A549 (cell line): ENCODE results near the gene ITPRIPL2. TPM values are rescaled to one million over a fixed set of nuclear protein-coding genes. Genes with fewer than 3 reads are reported as not detected.

Source experiments
- ATAC-seq, 2 experiments: fragments of 200-7000 bp in 1 of 2; fragments of >200 bp in 1 of 2; cut with Nextera tagmentation in 1 of 2; cut with Tn5 transposase in 1 of 2; 3 replicates each; pipeline versions ENCODE4 v1.8.0 to v1.9.1; 2018 to 2020; ENCODE audit warnings: mild to moderate bottlenecking in 1 of 2, moderate library complexity in 1 of 2
- CTCF ChIA-PET: fragments of 300-600 bp; sonication (Branson Sonifier 250); formaldehyde crosslinking; extraction: SDS; loops from one replicate; lab custom pipeline; 2021; ENCODE audit warnings: antibody characterized with exemption, inconsistent platforms; lab: Yijun Ruan, JAX
- POLR2A ChIA-PET: fragments of 350-600 bp; formaldehyde crosslinking; extraction: SDS; loops from one replicate; lab custom pipeline; 2021; ENCODE audit warnings: antibody characterized with exemption, inconsistent platforms; lab: Yijun Ruan, JAX
- DNase-seq, 2 experiments: peaks; one replicate each; pipeline versions ENCODE4 v3.0.0 to v3.0.0-alpha.2; 2011 to 2016; ENCODE audit warnings: low read depth in 1 of 2, low spot score in 1 of 2
- FAIRE-seq: peaks from 2 replicates; lab custom pipeline; 2011; peaks lifted over from hg19 to GRCh38; lab: Jason Lieb, UNC
- H3K27ac ChIP-seq, 2 experiments: fragments of >200 bp; sonication (Bioruptor Twin); formaldehyde crosslinking; 3 replicates each; pipeline ENCODE4 v1.5.1; 2016 to 2017
- H3K4me1 ChIP-seq: fragments of >200 bp; sonication (Bioruptor Twin); formaldehyde crosslinking; 3 replicates; pipeline ENCODE4 v1.6.1; 2016
- H3K4me2 ChIP-seq: fragments of >200 bp; sonication (Bioruptor Twin); formaldehyde crosslinking; 3 replicates; pipeline ENCODE4 v1.6.1; 2016
- H3K4me3 ChIP-seq: fragments of >200 bp; sonication (Bioruptor Twin); formaldehyde crosslinking; 3 replicates; pipeline ENCODE4 v1.5.1; 2016
- H3K9me3 ChIP-seq: fragments of >200 bp; sonication (Bioruptor Twin); formaldehyde crosslinking; 3 replicates; pipeline ENCODE4 v1.6.1; 2016
- BHLHE40 ChIP-seq: IDR thresholded peaks from 2 replicates; pipeline ENCODE4 v1.6.1; 2012; ENCODE audit warnings: low read depth, low read length, inconsistent platforms
- CBX2 ChIP-seq: fragments of 200-600 bp; sonication (generic); IDR thresholded peaks from 2 replicates; pipeline ENCODE4 v1.6.1; 2016; ENCODE audit warnings: low read depth, mild to moderate bottlenecking, borderline replicate concordance
- CEBPB ChIP-seq, 2 experiments: fragments of >200 bp in 1 of 2; sonication (Bioruptor Twin) in 1 of 2; formaldehyde crosslinking in 1 of 2; IDR thresholded peaks; 2 replicates each; pipeline ENCODE4 v1.6.1; 2012 to 2016
- CHD4 ChIP-seq: fragments of 200-600 bp; sonication (generic); IDR thresholded peaks from 2 replicates; pipeline ENCODE4 v1.6.1; 2016; ENCODE audit warnings: antibody characterized with exemption, mild to moderate bottlenecking, borderline replicate concordance
- FOSB ChIP-seq: fragments of 250-450 bp; sonication (Bioruptor Pico); IDR thresholded peaks from 2 replicates; pipeline ENCODE4 v1.5.0; 2020; ENCODE audit warnings: mild to moderate bottlenecking, moderate library complexity
- FOSL2 ChIP-seq, 2 experiments: fragments of 450-650 bp in 1 of 2; fragments of >200 bp in 1 of 2; sonication (Bioruptor Twin) in 1 of 2; formaldehyde crosslinking; IDR thresholded peaks; 2 replicates each; pipeline versions ENCODE4 v1.5.0 to v1.6.1; 2016 to 2020; ENCODE audit warnings: mild to moderate bottlenecking in 1 of 2, moderate library complexity in 1 of 2
- FOXS1 ChIP-seq: fragments of 250-450 bp; sonication (Bioruptor Pico); IDR thresholded peaks from 2 replicates; pipeline ENCODE4 v1.5.0; 2020; ENCODE audit warnings: mild to moderate bottlenecking, moderate library complexity
- GATA3 ChIP-seq: IDR thresholded peaks from 2 replicates; pipeline ENCODE4 v1.6.1; 2012; ENCODE audit warnings: borderline replicate concordance
- HES2 ChIP-seq: fragments of >200 bp; sonication (Bioruptor Twin); formaldehyde crosslinking; IDR thresholded peaks from 2 replicates; pipeline ENCODE4 v1.6.1; 2016
- HEYL ChIP-seq: fragments of 250-450 bp; sonication (Bioruptor Pico); IDR thresholded peaks from 2 replicates; pipeline ENCODE4 v1.8.0; 2021; ENCODE audit warnings: mild to moderate bottlenecking, moderate library complexity
- JUNB ChIP-seq: fragments of >200 bp; sonication (Bioruptor Twin); formaldehyde crosslinking; IDR thresholded peaks from 2 replicates; pipeline ENCODE4 v1.6.1; 2016
- MYC ChIP-seq: IDR thresholded peaks from 2 replicates; pipeline ENCODE4 v1.6.1; 2012; ENCODE audit warnings: mild to moderate bottlenecking, inconsistent platforms, low read length, improper control_type of control experiment, borderline replicate concordance
- NFE2L2 ChIP-seq: fragments of 150-350 bp; conservative IDR thresholded peaks from 2 replicates; pipeline ENCODE4 v1.6.1; 2014; ENCODE audit warnings: low read length
- NPAS2 ChIP-seq: fragments of 250-450 bp; sonication (Bioruptor Pico); IDR thresholded peaks from 2 replicates; pipeline ENCODE4 v1.8.0; 2022; ENCODE audit warnings: mild to moderate bottlenecking, moderate library complexity, borderline replicate concordance
- PBX3 ChIP-seq: IDR thresholded peaks from 2 replicates; pipeline ENCODE4 v1.6.1; 2012
- POLR2A ChIP-seq: IDR thresholded peaks from 2 replicates; pipeline ENCODE4 v1.6.1; 2012; ENCODE audit warnings: mild to moderate bottlenecking, low read length
- POLR2AphosphoS2 ChIP-seq: conservative IDR thresholded peaks from 2 replicates; pipeline ENCODE4 v1.6.1; 2012; ENCODE audit warnings: low read length, improper control_type of control experiment, inconsistent platforms
- RARB ChIP-seq: fragments of 250-450 bp; sonication (Bioruptor Pico); IDR thresholded peaks from 2 replicates; pipeline ENCODE4 v1.8.0; 2021; ENCODE audit warnings: mild to moderate bottlenecking, moderate library complexity
- SMC3 ChIP-seq: fragments of >200 bp; sonication (Bioruptor Twin); formaldehyde crosslinking; IDR thresholded peaks from 3 replicates; pipeline ENCODE4 v1.6.1; 2018; ENCODE audit warnings: inconsistent platforms
- SREBF2 ChIP-seq: fragments of 450-650 bp; IDR thresholded peaks from 2 replicates; pipeline ENCODE4 v1.6.1; 2014; ENCODE audit warnings: mild to moderate bottlenecking, moderate library complexity
- TFCP2L1 ChIP-seq: fragments of 250-450 bp; sonication (Bioruptor Pico); IDR thresholded peaks from 2 replicates; pipeline ENCODE4 v1.5.0; 2021; ENCODE audit warnings: mild to moderate bottlenecking
- TP53 ChIP-seq: fragments of 250-450 bp; sonication (Bioruptor Pico); IDR thresholded peaks from 2 replicates; pipeline ENCODE4 v1.5.0; 2021; ENCODE audit warnings: mild to moderate bottlenecking, moderate library complexity
- ZC3H11A ChIP-seq: fragments of 450-650 bp; IDR thresholded peaks from 2 replicates; pipeline ENCODE4 v1.6.1; 2014; ENCODE audit warnings: antibody characterized with exemption, mild to moderate bottlenecking
- ZSCAN20 ChIP-seq: fragments of 250-450 bp; sonication (Bioruptor Pico); IDR thresholded peaks from 2 replicates; pipeline ENCODE4 v1.8.0; 2022; ENCODE audit warnings: mild to moderate bottlenecking, moderate library complexity
- WGBS: methylation state at CpG from one replicate; pipeline ENCODE4 v1.1.6; 2017; ENCODE audit errors: missing lambda C conversion rate; 5-methylcytosine and 5-hydroxymethylcytosine counted together
- polyA plus RNA-seq, 4 experiments: library from polyadenylated mRNA; depleted of rRNA in 3 of 4; stranded (reverse); fragments of >200 nt; fragmentation: RNase III in 1 of 4; extraction: RNeasy Plus Mini Kit Qiagen cat#74134 plus additional on column Dnase treatment in 1 of 4; gene quantifications; 2 replicates in 3 of 4; 3 replicates in 1 of 4; pipeline ENCODE4 v1.2.3, GENCODE V29; 2011 to 2017
- TF ChIP-seq, protein P1 (sequence below): IDR thresholded peaks from 2 replicates; pipeline ENCODE4 v1.6.1; 2012; ENCODE audit warnings: low read depth, borderline replicate concordance
- TF ChIP-seq, protein P2 (sequence below): fragments of 250-450 bp; sonication (Bioruptor Pico); IDR thresholded peaks from 2 replicates; pipeline ENCODE4 v1.5.0; 2020; ENCODE audit warnings: low read depth, mild to moderate bottlenecking, moderate library complexity
- TF ChIP-seq, protein P3 (sequence below): fragments of >200 bp; sonication (Bioruptor Twin); formaldehyde crosslinking; IDR thresholded peaks from 3 replicates; pipeline ENCODE4 v1.5.1; 2016
- TF ChIP-seq, protein P4 (sequence below): IDR thresholded peaks from 2 replicates; pipeline ENCODE4 v1.6.1; 2012

Gene ITPRIPL2
- polyA plus RNA-seq, 2 of the 4 experiments (the other 2 are of a cell fraction), result 15.5 to 17.5 TPM

DNA sequence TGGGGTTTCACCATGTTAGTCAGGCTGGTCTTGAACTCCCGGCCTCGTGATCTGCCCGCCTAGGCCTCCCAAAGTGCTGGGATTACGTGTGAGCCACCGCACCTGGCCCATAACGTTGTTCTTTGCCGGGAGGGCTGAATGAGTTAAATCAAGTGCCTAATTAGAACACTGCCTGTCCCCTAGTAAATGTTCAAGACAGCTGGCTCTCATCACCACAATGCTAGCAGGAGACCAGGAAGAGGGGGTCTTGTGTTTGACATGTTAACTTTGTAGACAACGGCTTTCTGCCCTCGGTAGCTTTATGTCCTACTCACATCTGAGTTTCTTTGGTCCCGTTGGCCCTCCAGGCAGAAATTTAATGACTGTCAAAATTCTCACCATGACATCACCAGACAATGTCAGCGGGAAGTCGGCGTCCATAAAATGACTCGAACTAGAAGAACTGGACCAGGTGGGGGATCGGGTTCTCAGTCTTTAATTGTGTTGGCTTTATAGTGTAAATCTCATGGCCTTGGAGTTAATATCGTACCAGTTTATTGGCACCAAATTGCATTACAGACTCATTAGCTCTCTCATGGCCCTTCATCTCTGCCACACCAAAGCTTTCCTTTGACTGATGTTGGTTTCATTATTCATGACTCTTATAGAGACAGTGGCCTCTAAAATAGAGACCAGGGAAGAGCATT lies 11.4 kb upstream of the ITPRIPL2 start:
- 80% methylated on average over 16 of the region's 16 CpGs for WGBS
- CTCF ChIA-PET, result interaction anchor here (0.9 kb wide), 2 partner anchors 16 to 274 kb away, joined by 3 read pairs; no protein-coding TSS in a partner anchor
- H3K4me3 ChIP-seq, result no peak overlapping the region
- FAIRE-seq (no peak), ATAC-seq (no peak)
- no peak overlapping the region for H3K4me2 ChIP-seq
- peaks cover 4% of the 10 kb centered on the region; the same call in 2 of the 3 replicates for H3K9me3 ChIP-seq
- H3K4me1 ChIP-seq, result peaks cover 5% of the 10 kb centered on the region
- TF ChIP-seq, protein P1, sequence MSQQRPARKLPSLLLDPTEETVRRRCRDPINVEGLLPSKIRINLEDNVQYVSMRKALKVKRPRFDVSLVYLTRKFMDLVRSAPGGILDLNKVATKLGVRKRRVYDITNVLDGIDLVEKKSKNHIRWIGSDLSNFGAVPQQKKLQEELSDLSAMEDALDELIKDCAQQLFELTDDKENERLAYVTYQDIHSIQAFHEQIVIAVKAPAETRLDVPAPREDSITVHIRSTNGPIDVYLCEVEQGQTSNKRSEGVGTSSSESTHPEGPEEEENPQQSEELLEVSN, result no peak
- TF ChIP-seq SMC3 (no peak), TP53 (no peak), NFE2L2 (no peak), POLR2A (no peak), RARB (no peak), FOSB (CRISPR knock-in tag) (no peak), POLR2AphosphoS2 (no peak), CBX2 (no peak), GATA3 (no peak), ZC3H11A (no peak), NPAS2 (CRISPR knock-in tag) (no peak), FOXS1 (CRISPR knock-in tag) (no peak), JUNB (no peak), ZSCAN20 (no peak), PBX3 (no peak), HEYL (CRISPR knock-in tag) (no peak), SREBF2 (no peak)
- TF ChIP-seq, protein P2, sequence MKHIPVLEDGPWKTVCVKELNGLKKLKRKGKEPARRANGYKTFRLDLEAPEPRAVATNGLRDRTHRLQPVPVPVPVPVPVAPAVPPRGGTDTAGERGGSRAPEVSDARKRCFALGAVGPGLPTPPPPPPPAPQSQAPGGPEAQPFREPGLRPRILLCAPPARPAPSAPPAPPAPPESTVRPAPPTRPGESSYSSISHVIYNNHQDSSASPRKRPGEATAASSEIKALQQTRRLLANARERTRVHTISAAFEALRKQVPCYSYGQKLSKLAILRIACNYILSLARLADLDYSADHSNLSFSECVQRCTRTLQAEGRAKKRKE (CRISPR knock-in tag), result no peak
- TF ChIP-seq, protein P3, sequence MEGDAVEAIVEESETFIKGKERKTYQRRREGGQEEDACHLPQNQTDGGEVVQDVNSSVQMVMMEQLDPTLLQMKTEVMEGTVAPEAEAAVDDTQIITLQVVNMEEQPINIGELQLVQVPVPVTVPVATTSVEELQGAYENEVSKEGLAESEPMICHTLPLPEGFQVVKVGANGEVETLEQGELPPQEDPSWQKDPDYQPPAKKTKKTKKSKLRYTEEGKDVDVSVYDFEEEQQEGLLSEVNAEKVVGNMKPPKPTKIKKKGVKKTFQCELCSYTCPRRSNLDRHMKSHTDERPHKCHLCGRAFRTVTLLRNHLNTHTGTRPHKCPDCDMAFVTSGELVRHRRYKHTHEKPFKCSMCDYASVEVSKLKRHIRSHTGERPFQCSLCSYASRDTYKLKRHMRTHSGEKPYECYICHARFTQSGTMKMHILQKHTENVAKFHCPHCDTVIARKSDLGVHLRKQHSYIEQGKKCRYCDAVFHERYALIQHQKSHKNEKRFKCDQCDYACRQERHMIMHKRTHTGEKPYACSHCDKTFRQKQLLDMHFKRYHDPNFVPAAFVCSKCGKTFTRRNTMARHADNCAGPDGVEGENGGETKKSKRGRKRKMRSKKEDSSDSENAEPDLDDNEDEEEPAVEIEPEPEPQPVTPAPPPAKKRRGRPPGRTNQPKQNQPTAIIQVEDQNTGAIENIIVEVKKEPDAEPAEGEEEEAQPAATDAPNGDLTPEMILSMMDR, result no peak
- TF ChIP-seq, all 56 proteins: peak for 0
- H3K27ac ChIP-seq, result no peak overlapping the region
- DNase-seq, result no peak
- POLR2A ChIA-PET, result no interaction called here

DNA sequence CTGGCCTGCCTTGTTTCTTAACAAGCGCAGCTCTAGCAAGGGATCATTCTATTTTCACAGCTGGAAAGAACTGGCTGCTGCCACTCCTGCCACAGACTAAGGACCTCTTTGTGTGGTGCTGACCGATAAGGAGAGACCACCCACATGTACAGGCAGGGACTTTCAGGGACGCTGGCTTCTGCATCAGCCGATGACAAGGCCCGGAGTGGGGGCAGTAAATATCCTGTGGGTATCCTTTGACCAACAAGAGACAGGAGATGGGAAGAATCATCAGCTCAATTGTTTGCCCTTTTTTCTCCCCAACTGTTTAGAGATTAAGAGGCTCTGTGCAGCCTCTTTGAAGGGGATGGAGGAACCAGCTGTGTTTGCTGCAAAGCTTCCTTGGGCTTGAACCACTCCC lies 9.2 kb upstream of the ITPRIPL2 start:
- H3K4me1 ChIP-seq, result peaks cover 20% of the 10 kb centered on the region
- H3K4me3 ChIP-seq, result no peak overlapping the region
- CTCF ChIA-PET, result interaction anchor here (0.8 to 12.5 kb wide), 4 partner anchors 10 to 21 kb away, joined by 4 to 114 read pairs (median 12); partner anchors contain the start of gene ITPRIPL2
- POLR2A ChIA-PET, result no interaction called here
- ATAC-seq (no peak), DNase-seq (no peak), FAIRE-seq (no peak)
- H3K27ac ChIP-seq, result 0 out of 6 replicates have a peak overlapping the region, but pooled peaks of 1 of the 2 experiments have one; percentile 19
- no peak overlapping the region for H3K4me2 ChIP-seq
- WGBS, result 84% methylated on average over 5 of the region's 5 CpGs
- H3K9me3 ChIP-seq, result no peaks in the 10 kb centered on the region
- TF ChIP-seq TP53, result no peak
- TF ChIP-seq JUNB, result no peak
- no peak for TF ChIP-seq CEBPB (IDR thresholded peaks at IDR 0.05)
- no peak for TF ChIP-seq RARB
- no peak for TF ChIP-seq HES2
- TF ChIP-seq FOSL2 (IDR thresholded peaks at IDR 0.05), result no peak
- no peak for TF ChIP-seq FOSL2 (CRISPR knock-in tag; IDR thresholded peaks at IDR 0.05)
- no peak for TF ChIP-seq FOXS1 (CRISPR knock-in tag)
- TF ChIP-seq HEYL (CRISPR knock-in tag), result no peak
- TF ChIP-seq ZSCAN20, result no peak
- TF ChIP-seq TFCP2L1 (CRISPR knock-in tag), result no peak
- TF ChIP-seq BHLHE40, result no peak
- TF ChIP-seq CHD4, result no peak
- TF ChIP-seq, protein P3, result no peak
- TF ChIP-seq CBX2, result no peak
- TF ChIP-seq, protein P4, sequence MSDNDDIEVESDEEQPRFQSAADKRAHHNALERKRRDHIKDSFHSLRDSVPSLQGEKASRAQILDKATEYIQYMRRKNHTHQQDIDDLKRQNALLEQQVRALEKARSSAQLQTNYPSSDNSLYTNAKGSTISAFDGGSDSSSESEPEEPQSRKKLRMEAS, result no peak
- no peak for TF ChIP-seq MYC
